ENCODE data around the gene CDC42EP5.
"Not testable (repeated sequence)": the region's sequence is repeated elsewhere in the genome, so short reads cannot be mapped to it uniquely, and the experiment has no call there.

The CDC42EP5 gene

GRCh38 chr19:54451331-54451871 lies 21.7 kb downstream of the CDC42EP5 start:
- FAIRE-seq (no peak), DNase-seq (ENCODE audit: insufficient read length, low spot score) (no peak)

GRCh38 chr19:54449701-54450069 lies 23.4 kb downstream of the CDC42EP5 start:
- DNase-seq (ENCODE audit: insufficient read length, low spot score): no peak
- FAIRE-seq: no peak

- DNase-seq (ENCODE audit: insufficient read length, low spot score): peak; percentile 95
- peak; percentile 99 for FAIRE-seq
These were observed 24.1 kb downstream of the CDC42EP5 start, which contains the start of gene LENG8 for GRCh38 chr19:54448774-54449700. Gene LENG8 (plus strand): TSS chr19:54449199. CDS start chr19:54451345, 2,146 bp downstream.

DNA sequence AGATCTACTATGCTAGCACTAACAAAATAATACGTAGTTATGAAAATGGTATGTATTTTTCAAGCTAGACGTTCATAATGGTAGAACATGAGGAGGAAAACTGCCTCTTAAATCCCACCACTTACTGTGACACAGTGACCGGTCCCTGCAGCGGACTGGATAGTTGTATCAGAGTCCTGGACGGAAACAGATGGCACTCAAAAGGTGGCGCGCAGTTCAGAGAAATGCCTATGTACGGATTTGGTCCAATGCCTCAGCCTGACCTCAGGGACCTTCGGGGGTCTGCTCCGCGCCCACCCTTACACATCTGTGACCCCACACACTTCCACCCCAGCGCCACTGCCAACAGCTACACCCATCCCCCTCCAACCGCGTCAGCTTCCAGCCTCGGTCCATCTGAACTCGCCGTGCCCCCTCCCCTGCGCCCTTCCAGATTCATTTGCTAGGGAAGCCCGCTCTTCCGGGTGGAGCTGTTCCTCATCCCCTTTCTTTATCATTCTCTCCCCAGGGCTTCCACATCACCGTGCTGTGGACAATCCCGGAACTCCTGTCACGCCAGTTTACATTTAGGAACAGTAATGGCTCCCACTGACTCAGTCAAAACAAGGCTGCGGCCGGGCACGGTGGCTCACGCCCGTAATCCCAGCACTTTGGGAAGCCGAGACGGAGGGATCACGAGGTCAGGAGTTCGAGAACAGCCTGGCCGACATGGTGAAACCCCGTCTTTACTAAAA lies 24.9 kb downstream of the CDC42EP5 start:
- DNase-seq (ENCODE audit: insufficient read length, low spot score) (peak; percentile 51), FAIRE-seq (no peak)

DNA sequence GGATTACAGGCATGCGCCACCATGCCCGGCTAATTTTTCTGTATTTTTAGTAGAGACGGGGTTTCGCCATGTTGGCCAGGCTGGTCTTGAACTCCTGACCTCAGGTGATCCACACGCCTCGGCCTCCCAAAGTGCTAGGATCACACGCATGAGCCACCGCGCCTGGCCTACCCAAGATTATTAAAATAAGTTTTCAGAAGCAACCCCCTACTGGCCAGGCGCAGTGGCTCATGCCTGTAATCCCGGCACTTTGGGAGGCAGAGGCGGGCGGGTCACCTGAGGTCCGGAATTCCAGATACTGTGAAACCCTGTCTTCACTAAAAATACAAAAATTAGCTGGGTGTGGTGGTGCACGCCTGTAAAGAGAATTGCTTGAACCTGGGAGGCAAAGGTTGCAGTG lies 26.7 kb downstream of the CDC42EP5 start:
- FAIRE-seq; DNase-seq (ENCODE audit: insufficient read length, low spot score): not testable (repeated sequence)

DNA sequence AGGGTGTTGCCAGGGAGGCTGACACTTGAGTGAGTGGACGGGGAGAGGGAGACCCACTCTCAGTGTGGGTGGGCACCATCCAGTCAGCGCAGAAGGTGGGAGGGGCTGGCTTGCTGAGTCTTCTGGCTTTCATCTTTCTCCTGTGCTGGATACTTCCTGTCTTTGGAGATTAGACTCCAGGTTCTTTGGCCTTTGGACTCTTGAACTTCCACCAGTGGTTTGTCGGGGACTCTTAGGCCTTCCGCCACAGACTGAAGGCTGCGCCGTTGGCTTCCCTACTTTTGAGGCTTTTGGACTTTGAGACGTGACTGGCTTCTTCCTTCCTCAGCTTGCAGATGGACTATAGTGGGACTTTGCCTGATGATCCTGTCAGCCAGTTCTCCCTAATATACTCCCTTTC lies 28.4 kb downstream of the CDC42EP5 start:
- FAIRE-seq (no peak), DNase-seq (ENCODE audit: insufficient read length, low spot score) (no peak)

DNA sequence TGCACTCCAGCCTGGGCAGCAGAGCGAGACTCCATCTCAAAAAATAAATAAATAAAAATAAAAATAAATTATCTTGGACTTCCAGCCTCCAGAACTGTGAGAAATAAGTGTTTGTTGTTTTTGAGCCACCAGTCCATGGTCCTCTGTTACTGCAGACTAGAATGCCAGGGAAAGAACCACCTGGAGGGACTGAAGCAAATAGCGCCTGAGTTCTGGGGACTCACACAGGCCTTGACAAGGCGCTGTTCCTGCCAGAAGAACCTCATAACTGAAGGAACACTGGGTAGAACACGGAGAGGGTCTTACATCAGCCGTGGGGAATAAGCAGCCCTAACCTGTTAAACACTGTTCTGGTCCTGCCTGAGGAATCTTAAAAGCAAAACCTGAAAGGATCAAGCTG lies 32.5 kb downstream of the CDC42EP5 start:
- DNase-seq (ENCODE audit: insufficient read length, low spot score) (no peak), FAIRE-seq (no peak)

GRCh38 chr19:54439174-54439851 lies 33.8 kb downstream of the CDC42EP5 start:
- no peak for DNase-seq (ENCODE audit: insufficient read length, low spot score)
- no peak for FAIRE-seq

DNA sequence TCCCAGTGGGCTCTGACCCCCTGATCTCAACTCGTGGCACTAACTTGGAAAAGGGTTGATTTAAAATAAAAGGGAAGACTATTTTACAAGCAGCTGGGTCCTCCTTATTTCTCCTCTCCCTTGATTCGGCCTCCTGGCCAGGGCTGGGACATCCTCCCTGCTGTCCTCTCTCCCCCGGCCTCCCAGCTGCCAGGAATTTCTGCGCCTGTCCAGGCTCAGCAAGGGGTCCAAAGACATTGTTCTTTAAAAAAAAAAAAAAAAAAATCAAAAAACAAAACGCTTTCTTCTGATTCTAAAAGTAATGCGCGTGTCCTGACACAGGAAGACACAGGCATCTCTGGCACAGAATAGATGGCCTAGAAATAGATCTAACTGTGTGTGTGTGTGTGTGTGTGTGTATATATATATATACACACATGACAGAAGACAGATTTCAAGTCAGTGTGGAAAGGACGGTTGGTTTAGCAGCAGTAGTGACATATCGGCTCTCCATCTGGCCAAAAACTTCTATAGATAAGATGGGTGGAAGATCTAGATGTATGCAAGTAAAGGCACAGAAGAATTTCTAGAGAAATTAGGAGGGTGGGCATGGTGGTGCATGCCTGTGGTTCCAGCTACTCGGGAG lies 36.4 kb downstream of the CDC42EP5 start:
- DNase-seq (ENCODE audit: insufficient read length, low spot score): no peak
- FAIRE-seq: no peak

- no peak for FAIRE-seq
These were observed 37.0 kb downstream of the CDC42EP5 start for GRCh38 chr19:54436031-54436523.

GRCh38 chr19:54435551-54436016 lies 37.5 kb downstream of the CDC42EP5 start:
- DNase-seq (ENCODE audit: insufficient read length, low spot score) (no peak), FAIRE-seq (no peak)

More at GRCh38 chr19:54436031-54436523, 37.0 kb downstream of the CDC42EP5 start:
- DNase-seq (ENCODE audit: insufficient read length, low spot score): no peak

- no peak for DNase-seq (ENCODE audit: insufficient read length, low spot score)
- FAIRE-seq: no peak
These were observed 38.3 kb downstream of the CDC42EP5 start for GRCh38 chr19:54434873-54435214.

DNA sequence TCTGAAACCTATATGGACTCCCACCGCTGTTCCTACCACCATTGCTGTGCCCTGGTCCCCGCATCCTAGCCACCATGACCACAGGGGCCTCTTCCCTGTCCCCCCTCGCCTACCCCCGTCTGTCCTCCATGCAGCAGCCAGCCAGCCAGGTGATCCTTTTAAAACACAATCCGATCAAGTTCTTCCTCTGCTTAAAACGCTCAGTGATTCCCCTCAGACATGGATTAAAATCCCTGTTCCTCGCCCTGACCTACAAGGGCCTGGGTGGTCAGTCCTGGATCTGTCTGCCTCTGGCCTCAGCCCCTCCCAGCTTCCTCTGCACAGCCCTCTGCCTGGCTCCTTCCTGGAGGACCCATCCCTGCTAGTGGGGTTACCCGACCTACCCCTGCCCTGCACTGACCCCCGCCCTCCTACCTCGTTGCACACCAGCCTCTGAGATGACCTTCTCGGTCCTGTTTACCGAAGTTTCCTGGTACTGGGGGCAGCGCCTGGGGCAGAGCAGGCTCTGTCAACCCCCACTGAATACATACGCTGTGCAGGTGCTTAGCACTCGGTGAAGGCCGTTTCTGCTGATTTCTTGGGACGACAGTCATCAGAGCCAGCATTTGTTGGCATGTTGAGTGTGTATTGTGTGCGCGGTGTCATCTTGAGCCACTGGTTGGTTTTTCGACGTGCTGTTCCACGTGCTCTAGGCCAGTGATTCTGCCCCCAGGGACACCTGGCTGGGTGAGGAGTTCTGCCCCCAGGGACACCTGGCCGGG lies 38.8 kb downstream of the CDC42EP5 start:
- DNase-seq (ENCODE audit: insufficient read length, low spot score) (no peak), FAIRE-seq (no peak)

DNA sequence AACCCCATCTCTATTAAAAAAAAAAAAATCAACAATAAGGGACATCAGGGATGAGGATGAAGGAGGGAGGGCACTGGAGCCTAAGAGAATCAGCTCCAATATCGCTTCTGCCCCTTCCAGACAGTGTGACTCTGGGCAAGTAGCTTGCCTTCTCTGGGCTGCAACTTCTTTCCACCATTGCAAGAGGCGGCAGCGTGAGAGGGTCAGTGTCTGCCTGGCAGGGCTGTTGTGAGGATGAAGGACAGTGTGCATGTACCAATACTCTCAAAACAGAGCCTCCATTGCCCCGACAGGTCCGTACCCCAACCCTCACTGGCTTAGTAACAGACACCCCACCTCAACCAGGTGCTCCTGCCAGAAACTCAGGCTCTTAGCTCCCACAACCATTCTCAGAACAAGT lies 39.4 kb downstream of the CDC42EP5 start:
- FAIRE-seq: no peak
- no peak for DNase-seq (ENCODE audit: insufficient read length, low spot score)

GRCh38 chr19:54432144-54432738 lies 40.9 kb downstream of the CDC42EP5 start:
- FAIRE-seq: no peak
- DNase-seq (ENCODE audit: insufficient read length, low spot score): no peak

GRCh38 chr19:54431255-54431838 lies 41.7 kb downstream of the CDC42EP5 start:
- no peak for DNase-seq (ENCODE audit: insufficient read length, low spot score)
- no peak for FAIRE-seq

DNA sequence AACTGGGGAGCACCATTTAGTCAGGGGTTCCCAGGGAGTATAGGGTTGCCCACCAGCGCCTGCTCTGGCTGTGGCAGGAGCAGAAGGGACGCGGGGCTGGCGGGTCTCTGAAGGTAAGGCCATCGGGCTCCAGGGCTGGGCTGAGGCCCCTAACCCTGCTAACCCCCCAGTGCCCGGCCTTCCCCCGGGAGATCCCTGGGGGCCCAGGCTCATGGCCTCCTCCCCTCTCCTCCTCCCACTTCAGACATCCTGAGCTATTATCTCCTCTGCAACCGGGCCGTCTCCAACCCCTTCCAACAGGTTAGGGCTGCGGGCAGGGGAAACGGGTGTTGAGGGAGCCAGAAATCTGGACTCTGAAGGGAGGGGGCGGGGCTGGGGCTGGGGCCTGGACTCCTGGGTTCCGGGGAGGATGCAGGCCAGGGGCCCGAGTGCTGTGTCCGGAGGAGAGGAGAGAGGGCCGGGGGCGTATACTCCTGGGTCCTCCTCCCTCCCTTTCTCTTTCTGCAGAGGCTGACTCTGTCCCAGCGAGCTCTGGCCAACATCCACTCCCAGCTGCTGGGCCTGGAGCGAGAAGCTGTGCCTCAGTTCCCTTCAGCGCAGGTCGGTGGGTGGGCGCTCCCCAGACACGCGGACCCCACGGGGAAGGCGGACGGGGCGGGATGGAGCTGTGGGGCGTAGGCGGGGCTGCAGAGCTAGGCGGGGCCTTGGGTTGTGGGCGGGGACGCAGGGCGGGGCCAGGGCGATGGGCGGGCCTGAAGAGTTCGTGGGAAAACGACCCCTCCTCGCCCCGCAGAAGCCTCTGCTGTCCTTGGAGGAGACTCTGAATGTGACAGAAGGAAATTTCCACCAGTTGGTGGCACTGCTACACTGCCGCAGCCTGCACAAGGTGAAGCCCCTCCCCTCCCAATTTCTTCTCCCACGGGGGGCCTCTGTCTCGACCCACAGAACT lies 42.5 kb downstream of the CDC42EP5 start:
- DNase-seq (ENCODE audit: insufficient read length, low spot score): peak; percentile 44

More for the DNA sequence above, 42.5 kb downstream of the CDC42EP5 start:
- FAIRE-seq: peak; percentile 73

Data from HTR-8/SVneo (cell line).